HG03565 (cell line): ENCODE results near the gene CAPN14.

Source experiments
- ATAC-seq: cut with Tn5 transposase; IDR thresholded peaks from one replicate; pipeline ENCODE4 v1.9.1; 2021; ENCODE audit warnings: mild to moderate bottlenecking, moderate library complexity; ENCODE audit not compliant: unreplicated experiment

CAPN14 gene

DNA sequence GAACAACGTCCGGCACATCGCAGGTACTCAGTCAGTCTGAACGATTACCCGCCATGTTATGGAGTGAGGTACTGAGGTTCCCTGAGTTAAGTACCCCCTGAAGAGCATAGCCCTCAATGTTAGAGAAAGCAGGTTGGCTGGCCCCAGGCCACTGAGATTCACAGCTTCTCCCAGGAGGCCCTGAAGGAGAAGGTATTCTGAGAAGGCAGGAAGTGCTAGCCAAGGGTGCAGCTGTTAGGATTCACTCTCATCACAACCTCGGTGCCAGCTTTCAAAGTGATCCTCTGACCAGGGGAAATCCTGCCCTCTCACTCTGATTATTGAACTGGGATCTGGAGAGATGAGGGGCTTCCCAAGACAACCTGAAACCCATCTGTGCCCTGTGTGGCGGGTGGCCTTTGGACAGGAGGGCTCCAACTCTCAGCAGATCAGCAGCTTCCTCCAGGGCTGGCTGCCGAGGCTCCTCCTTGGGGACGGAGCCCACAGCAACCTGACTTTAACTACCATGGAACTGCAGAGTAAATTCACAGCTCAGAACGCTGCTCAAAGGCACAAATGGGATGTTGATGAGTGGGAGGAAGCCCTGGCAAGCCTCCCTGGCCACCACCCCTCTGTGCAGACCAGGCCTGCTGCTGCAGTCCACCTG, 24.4 kb upstream of the CAPN14 start:
- no peak for ATAC-seq

DNA sequence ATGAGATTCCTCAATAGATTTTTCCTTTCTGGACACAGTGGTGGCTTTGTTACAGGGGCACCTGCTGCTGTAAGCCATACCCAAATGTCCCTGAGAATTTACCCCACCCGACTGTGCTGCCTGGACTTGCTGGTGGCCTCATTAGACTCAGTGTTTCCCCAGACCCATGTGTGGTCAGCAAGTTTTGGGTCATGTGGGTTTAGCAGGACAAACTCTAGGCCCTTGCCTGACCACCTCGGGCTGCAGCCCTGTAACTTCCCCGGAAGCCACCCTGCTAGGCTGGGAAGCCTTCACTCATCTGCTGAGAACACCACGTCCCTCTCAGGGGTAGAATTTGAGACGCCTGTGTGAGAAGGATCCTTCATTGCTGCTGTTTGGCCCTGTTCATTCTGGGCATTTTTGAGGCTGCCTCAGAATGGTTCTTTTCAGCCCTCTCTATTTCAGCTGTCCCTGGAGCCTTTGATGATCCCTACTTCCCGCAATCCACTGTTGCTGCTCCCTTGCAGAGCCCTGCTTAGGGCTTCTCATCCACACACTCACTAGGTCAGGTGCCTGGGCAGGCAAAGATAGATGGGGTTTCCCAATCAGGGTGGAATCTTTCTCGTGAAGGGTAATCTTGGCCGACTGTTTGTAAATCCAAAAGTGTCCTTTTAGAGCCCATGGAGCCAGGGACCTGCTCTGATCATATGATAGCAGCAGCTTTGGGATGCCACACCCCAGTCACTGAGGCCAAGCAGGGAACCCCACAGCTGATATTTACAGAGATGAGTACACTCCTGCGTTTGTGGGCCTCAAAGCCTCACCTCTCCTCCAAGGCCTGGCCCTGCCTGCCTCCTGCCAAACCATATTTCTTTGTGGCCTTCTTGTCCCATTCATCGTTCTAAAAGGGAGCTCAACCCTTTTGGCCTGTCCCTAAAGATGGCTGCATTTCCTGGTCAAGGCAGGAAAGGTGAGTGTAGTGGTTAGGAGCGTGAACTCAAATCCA, 23.4 kb upstream of the CAPN14 start:
- ATAC-seq = no peak

DNA sequence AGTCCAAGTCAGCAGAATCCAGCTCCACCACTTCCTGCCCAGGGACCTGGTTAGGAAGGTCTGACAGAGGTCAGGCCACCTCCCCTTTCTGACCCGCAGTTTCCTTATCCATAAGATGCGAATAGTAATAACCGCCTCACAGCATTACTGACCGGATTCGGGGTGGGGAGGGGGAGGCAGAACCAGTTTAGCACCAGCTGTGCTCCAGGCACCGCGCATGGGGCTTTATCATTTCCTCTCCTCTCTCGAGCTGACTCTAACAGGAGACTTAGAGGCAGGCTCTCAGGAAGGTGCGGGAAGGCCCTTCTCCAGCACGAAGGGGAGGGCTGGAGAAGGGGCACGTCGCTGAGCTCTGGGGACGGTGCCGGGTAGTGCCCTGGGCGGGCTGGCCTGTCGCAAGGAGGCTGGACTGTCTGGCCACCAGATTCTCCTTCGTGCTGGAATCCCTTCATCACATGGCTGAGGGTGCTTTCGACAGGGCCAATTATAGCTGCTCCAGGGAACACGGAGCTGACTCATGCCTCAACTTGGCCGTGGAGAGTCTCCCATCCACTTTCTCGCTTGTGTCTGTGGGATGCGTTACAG, 22.4 kb upstream of the CAPN14 start:
- ATAC-seq = no peak

DNA sequence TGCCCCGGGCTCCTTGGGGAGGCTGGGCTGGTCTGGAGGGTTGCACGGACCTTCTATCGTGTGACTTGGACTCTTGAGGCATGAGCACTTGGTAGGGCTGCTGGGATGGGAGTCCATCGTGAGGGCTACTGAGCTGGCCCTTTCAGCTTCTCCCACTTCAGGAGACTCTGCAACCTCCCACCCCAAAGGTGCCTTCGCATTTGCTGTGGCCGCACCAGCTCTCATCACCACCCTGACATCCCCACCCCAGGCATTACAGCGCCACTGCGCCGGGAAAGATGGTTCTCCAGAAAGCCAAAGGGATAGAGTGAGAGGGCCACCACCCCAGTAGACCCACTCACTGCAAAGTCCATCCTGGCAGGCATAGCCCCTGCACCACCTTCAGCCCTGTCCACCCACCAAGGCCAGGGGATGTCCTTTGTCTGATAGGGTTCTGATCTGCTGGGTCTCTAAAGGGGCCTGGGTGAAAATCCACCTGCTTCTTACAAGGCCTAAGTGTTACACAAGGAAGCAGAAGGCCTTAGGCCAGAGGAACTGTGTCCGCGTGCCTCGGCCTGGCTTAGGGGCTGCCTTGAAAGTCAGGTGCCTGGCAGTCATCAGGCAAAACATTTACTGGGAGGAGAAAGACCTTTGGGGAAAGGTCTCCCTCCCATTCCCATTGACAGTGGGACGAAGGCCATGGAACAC, 21.7 kb upstream of the CAPN14 start:
- ATAC-seq = no peak

DNA sequence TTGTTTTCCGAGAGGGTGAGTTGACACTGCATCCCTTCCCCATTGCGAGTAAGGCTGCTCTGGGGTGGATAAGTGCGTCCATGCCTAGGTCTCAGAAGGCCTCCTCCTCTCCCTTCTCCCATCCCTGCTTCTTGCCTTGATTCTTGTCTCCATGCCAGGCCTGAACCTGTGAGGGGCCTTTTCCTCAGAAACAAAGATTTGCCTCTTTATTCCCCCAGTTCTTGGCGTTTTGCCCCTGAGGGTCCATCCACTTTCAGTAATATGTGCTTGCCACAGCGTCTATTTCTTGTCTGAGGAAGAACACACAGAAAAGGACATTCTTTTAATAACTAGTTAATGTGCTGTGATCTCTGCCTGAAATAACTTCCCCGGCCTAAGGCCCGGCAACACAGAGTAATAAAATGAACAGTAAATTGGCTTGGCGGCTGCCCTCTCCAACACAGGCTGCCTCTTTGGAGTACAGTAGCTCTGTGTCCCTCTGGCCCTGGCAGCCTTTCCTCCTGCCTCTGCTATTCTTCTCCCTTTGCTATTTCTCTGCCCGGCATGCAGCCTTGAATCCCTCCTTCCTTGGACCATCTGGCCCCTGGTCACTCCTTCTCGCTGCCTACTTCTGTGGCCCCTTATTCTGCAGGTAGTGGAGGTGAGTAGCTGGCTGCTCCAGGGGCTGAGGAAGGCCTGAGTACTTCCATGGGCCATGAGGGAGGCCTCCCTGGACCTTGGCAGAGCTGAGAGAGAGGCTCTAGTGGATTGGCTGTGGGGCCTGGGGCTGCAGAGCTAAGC, 21.0 kb upstream of the CAPN14 start:
- no peak for ATAC-seq

DNA sequence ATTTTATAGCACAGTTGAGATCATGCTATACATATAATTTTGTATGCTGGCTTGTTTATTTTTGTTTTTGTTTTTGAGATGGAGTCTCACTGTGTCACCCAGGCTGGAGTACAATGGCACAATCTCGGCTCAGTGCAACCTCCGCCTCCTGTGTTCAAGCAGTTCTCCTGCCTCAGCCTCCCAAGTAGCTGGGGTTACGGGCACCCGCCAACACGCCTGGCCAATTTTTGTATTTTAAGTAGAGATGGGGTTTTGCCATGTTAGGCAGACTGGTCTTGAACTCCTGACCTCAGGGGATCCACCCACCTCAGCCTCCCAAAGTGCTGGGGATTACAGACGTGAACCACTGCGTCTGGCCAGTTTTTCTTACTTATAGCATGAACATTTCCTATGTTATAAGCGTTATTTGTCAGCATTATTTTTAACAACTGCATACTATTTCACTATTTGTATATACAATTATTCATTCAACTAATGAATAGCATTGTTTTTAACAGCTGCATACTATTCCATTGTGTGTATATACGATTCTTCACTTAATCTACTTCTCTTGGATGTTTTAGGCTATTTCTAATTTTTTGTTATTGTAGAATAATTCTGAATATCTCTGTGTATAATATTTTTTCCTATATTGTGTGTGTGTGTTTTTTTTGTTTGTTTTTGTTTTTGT, 20.2 kb upstream of the CAPN14 start:
- no peak for ATAC-seq

DNA sequence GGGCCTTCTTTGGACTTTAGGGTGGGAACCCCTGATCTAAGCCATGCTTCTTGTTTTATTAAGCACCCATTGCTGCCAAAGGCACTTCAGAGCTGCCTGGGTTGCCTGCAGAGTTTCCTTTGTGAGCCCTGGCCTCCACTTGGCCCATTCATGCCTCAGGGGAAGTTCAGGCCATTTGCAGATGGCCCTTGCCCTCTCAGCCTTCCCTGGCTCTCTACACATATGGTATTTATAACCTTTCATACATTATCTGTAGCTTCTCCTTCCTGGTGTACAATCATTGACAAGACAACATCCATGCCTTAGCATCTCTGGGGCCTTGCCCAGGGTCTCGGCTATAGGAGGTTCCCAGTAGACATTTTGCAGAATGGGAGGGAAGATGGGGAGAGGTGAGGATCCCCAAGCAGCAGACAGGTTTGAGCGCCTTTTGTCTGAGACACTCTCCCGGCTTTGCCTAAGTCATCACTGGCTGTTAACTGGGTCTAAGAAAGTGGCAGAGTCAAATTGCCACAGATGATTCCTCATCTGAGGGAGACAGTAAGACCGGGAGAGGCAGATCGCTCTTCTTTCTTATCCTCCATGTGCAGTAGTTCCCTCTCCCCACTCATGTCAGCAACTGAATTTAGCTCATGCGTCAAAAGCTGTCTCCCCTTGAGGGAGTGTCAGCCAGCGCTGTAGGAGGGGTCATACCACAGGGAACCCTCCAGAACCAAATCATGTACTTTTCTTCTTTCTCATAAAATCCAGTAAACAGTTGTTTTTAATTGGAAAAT, 19.3 kb upstream of the CAPN14 start:
- no peak for ATAC-seq

DNA sequence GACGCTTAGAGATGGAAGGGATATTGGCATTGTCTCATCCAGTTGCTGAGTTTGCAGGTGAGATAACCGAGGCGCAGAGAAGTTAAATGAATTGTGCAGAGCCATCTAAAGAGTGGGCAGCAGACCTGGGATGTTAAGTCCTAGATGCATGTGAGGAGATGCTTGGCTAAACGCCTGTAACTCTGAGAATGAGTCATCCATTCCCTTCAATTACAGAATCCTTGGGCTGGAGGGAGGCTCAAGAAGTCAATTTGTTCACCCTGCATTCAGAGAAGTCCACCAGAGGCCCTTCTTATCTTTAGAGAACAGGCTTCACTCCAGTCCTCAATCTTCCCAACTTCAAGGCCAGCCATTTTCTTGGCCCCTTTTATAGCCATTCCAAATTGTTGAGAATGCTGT, 18.2 kb upstream of the CAPN14 start:
- ATAC-seq = no peak

DNA sequence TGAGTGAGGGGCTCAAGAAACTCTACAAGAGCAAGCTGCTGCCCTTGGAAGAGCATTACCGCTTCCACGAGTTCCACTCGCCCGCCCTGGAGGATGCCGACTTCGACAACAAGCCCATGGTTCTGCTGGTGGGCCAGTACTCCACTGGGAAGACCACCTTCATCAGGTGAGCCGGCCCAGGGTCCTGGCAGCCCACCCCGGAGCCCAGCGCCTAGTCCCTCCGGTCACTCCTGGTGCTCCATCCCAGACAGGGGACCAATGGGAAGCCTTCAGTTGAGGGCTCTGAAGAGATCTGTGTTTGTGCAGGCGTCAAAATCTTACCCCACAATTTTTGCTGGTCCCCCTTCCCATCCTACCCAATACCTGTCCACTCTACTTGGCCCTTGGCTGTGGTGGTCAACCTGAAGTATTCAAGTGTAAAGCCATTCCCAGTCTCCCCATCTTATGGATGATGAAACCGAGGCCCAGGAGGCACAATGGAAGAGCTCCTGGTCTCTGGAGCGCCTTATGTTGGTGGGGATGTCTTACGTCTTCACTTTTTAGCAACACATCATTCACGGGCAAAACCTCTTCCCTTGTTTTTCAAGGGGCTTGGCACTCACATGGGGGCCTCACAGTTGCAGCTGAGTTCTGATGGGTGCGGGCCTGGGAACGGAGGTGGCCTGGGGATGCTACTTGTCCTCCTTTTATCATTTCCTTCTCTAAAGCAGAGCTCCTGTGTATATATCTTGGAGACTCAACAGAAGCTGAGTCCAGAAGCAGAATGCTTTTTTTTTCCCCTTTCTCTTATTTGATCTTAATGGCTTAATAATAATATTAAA, 17.6 kb upstream of the CAPN14 start:
- no peak for ATAC-seq

DNA sequence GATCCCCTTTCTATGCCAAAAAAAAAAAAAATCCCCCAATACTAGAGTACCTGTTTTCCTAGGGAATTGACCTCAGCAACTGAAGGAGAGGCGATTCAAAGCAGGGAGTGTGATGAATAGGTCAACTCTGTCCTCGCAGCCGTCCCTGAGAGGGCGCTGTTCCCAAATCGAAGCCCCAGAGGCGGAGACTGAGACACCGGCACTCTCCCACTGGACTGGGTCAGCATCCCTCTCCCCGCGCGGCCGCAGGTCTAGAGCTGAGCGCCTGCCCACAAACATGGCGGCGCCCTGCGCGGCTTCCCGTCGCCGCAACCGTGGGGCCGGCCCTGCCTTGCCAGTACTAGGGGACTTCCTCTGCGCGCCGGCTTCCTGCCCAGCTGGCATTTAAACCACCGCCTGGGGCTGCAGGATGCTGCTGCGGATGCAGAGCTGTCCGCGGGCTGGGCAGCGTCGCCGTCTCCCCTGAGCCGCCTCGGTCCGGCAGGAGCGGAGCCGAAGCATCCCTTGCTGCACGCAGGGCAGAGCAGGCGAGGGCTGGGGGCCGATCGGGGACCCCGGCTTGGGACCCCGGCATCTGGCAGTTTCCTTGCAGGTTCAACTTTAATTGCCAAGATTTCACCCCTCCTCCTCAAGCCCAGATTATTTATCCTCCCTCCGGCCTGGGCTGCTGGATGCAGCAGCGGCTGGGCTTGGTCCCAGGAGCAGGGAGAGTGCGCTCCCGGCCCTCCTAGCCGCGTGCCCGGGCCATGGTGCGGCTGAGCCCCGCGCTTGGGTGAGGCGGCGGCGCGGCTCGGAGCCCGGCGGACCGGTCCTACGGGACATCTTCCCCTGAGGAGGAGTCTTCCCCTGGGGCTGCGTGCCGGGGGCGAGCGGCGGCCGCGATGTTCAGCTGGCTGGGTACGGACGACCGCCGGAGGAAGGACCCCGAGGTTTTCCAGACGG, 16.7 kb upstream of the CAPN14 start, which contains the start of gene EHD3:
Gene EHD3 (plus strand): TSS at position 412 of the 942 bp plus-strand sequence. CDS start 470 bp downstream, at position 882.
- peak; percentile 96 for ATAC-seq

DNA sequence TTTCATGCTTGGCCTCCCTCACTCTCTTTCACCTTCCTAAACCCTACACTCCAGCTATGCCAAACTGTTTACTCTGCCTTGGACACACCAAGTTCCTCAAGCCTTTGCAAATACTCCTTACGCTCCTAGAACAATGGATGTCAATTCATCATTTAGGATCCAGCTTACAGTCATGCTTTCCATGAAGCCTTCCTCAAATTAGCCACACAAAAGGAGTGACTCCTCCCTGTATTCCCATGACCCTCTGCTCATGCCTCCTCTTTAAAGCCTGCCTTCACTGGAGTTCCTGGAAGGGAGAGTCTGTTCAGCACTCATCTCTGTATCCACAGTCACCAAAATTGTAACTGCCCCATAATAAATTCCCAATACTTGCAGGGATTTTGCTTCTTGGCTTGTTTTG, 15.9 kb upstream of the CAPN14 start:
- ATAC-seq = no peak

DNA sequence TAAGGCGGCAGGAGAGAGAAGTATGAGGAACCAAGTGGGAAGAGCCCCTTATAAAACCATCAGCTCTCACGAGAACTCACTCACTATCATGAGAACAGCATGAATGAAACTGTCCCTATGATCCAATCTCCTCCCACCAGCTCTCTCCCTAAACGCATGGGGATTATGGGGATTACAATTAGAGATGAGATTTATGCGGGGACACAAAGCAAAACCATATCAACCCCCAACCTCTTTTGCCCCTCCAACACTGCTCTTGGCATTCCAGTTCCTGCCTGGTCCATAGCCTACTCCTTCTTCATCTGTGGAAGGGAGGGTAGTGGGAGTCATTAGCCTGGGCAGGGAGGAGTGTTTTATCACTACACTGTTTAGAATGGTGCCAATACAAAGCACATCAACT, 15.3 kb upstream of the CAPN14 start:
- ATAC-seq = no peak

DNA sequence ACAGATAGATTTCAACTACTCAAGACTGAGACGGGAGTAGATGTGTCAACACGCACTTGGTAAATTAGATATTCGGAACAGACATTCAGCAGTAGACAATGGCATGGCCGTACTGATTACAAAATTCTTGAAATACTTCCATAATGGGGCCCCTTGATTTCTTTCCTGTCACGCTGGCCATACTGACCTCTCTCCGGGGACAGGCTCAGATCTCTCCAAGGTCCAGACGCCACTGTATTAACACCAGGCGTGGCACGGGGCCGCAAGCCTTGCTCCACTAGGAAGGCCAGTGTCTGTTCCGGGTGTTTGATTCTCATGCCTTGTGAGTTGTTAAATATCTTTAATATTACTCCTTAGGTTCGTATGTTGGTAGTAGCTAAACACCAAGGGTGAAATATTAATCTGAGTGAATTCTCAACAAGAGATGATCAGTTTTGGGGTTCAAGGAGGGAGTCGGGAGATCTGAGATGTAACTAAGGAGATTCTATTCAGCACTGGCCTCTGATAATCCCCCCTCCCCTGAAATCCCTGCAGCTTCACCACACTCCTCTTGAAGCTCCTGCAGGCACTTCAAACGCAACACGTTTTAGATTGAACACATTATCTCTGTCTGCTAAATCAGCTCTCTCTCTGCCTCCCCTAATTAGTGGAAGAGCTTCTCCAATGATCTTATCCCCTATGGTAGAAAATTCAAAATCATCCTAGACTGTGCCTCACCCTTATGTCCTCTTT, 14.4 kb upstream of the CAPN14 start:
- no peak for ATAC-seq

DNA sequence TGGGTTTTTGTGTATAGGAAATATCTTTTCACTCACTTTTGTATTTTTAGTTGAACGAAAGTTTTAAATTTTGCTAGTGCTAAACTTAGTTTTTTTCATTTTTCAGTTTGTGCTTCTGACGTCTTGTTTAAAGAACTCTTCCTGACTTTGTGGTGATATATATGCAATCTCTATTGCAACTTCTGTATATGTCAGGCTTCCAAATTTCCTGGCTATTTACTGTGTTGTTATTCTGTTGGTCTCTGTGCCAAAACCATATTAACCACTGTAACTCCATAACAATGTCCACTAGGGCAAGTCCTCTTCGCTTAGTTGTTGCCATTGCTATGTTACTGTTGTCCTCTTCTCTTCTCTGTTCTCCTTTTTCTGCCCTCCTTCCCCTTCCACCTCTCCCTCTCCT, 13.4 kb upstream of the CAPN14 start:
- ATAC-seq = no peak

DNA sequence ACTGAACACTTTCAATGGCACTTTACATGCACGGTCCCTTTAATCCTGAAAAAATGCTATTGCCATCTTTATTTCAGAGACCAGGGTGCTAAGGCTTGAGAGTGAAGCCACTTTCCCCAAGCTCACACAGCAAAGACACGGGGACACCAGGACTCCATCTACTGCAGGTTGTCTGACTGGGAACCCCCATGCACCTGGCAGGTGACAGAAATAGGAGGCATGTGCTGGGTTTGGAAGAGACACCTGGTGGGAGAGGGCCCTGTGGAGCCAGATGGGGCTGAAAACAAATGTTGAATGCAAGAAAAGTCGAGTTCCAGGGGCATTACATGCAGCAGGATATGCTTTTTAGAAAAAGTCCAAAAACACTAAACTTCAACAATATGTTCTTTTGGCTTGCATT, 11.4 kb upstream of the CAPN14 start:
- ATAC-seq = no peak

DNA sequence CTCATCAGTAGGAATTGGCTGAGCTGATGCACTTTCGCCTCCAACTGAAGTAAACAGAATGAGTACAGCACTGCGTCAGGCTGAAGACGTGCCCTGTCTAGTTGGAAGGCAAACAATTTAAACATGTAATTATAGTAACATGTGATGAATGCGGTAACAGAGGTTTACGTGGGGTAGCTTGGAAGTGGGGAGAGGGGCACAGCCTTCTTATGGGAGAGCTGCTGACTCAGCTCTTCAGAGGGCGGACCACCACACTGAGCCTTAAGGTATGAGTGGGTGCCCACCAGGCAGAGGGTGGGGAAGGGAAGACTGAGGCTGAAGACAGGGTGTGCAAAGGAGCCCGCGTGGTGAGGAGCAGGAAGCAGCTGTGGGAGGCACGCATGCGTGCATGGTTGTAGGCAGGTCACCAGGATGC, 10.4 kb upstream of the CAPN14 start:
- ATAC-seq = no peak
